ENCODE data around the gene DUSP2. TPM values are rescaled to one million over a fixed set of nuclear protein-coding genes. Genes with fewer than 3 reads are reported as not detected.

DUSP2 gene
- total RNA-seq, 2 donors from 2014 or later: 6.0 to 9.2 TPM

- Histone ChIP-seq H3K4me3 (no peak overlapping the region), H3K27me3 (peaks cover 0 to 5% of the 10 kb centered on the region in 2 donors), H3K27ac (no peak overlapping the region), H3K9me3 (no peaks in the 10 kb centered on the region), H3K4me1 (peaks cover 14% of the 10 kb centered on the region), H3K36me3 (replicated peaks in 1 of 2; ENCODE audit: insufficient read depth in 1 of 2, low read depth in 2 of 2) (no peaks in the 10 kb centered on the region)
- intact Hi-C loops (cut with DNase I): no loop called here
- no peak for TF ChIP-seq CTCF (IDR thresholded peaks at IDR 0.05)
- no peak for TF ChIP-seq POLR2A (IDR thresholded peaks at IDR 0.05)
- ATAC-seq (no peak), DNase-seq (no peak)
- 35 to 39% methylated on average over 11 of the region's 11 CpGs for WGBS, 2 donors
Measured at GRCh38 chr2:96120091-96120720, 25.0 kb downstream of the DUSP2 start.

GRCh38 chr2:96119389-96119751 is 25.9 kb downstream of the DUSP2 start:
- DNase-seq (no peak), ATAC-seq (no peak)
- no peak for TF ChIP-seq POLR2A (IDR thresholded peaks at IDR 0.05)
- TF ChIP-seq CTCF (IDR thresholded peaks at IDR 0.05): no peak
- 82 to 93% methylated on average over 3 to 5 of the region's 5 CpGs for WGBS, 2 donors
- Histone ChIP-seq H3K4me3 (no peak overlapping the region), H3K27me3 (peaks cover 0 to 5% of the 10 kb centered on the region in 2 donors), H3K4me1 (peaks cover 14% of the 10 kb centered on the region), H3K9me3 (no peaks in the 10 kb centered on the region), H3K36me3 (replicated peaks in 1 of 2; ENCODE audit: insufficient read depth in 1 of 2, low read depth in 2 of 2) (no peaks in the 10 kb centered on the region), H3K27ac (no peak overlapping the region)
- intact Hi-C loops (cut with DNase I): loop anchor here (10.0 kb wide), 2 partner anchors 55 to 95 kb away; no protein-coding TSS in a partner anchor

GRCh38 chr2:96118698-96119388 is 26.4 kb downstream of the DUSP2 start:
- TF ChIP-seq POLR2A (IDR thresholded peaks at IDR 0.05): no peak
- TF ChIP-seq CTCF (IDR thresholded peaks at IDR 0.05): no peak
- DNase-seq (no peak), ATAC-seq (no peak)
- Histone ChIP-seq H3K27me3 (peaks cover 0 to 5% of the 10 kb centered on the region in 2 donors), H3K4me1 (peaks cover 14% of the 10 kb centered on the region), H3K36me3 (replicated peaks in 1 of 2; ENCODE audit: insufficient read depth in 1 of 2, low read depth in 2 of 2) (no peaks in the 10 kb centered on the region), H3K4me3 (no peak overlapping the region), H3K9me3 (no peaks in the 10 kb centered on the region), H3K27ac (no peak overlapping the region)
- intact Hi-C loops (cut with DNase I): loop anchor here (10.0 kb wide), 2 partner anchors 56 to 94 kb away; no protein-coding TSS in a partner anchor
- 84% methylated on average over 10 to 13 of the region's 13 CpGs for WGBS, 2 donors

- peaks cover 14% of the 10 kb centered on the region for H3K4me1 ChIP-seq
- DNase-seq (no peak), ATAC-seq (no peak)
- H3K9me3 ChIP-seq: no peaks in the 10 kb centered on the region
- 42 to 46% methylated on average over 9 to 17 of the region's 17 CpGs for WGBS, 2 donors
- intact Hi-C loops (cut with DNase I): loop anchor here (10.0 kb wide), 2 partner anchors 57 to 93 kb away; no protein-coding TSS in a partner anchor
- TF ChIP-seq POLR2A (IDR thresholded peaks at IDR 0.05) (no peak), CTCF (IDR thresholded peaks at IDR 0.05) (peak in 1 of 7 experiments; percentile 9)
- H3K36me3 ChIP-seq (replicated peaks in 1 of 2; ENCODE audit: insufficient read depth in 1 of 2, low read depth in 2 of 2): no peaks in the 10 kb centered on the region
- peaks cover 0 to 5% of the 10 kb centered on the region in 2 donors for H3K27me3 ChIP-seq
- no peak overlapping the region for H3K4me3 ChIP-seq
- H3K27ac ChIP-seq: no peak overlapping the region
Measured at GRCh38 chr2:96117701-96118588, 27.3 kb downstream of the DUSP2 start.

All from body of pancreas (tissue), 4 donors.